Thoracic aorta (tissue), 2 donors: Measurements from ENCODE around the gene ARID3A. TPM values are rescaled to one million over a fixed set of nuclear protein-coding genes. Genes with fewer than 3 reads are reported as not detected.
A peak's percentile ranks its signal among the peaks of the same experiment; 100 is the strongest.

Experiments used
- ATAC-seq: fragments of 150-250 bp; one replicate; pipeline ENCODE4 v1.8.0; 2017; ENCODE audit warnings: low read depth; ENCODE audit not compliant: insufficient number of reproducible peaks, low FRiP score
- DNase-seq: peaks from one replicate; pipeline ENCODE4 v3.0.0-alpha.2; 2020; ENCODE audit warnings: low spot score
- H3K27ac ChIP-seq, 2 donors: fragments of 200-600 bp; sonication (generic); 1 replicate in 1 of 2; 2 replicates in 1 of 2; pipeline ENCODE4 v1.5.1; 2016; ENCODE audit warnings: mild to moderate bottlenecking in 2 of 2, moderate library complexity in 2 of 2
- H3K27me3 ChIP-seq: fragments of 200-600 bp; sonication (generic); replicated peaks from 2 replicates; pipeline ENCODE4 v1.6.0; 2016; ENCODE audit warnings: mild to moderate bottlenecking; ENCODE audit not compliant: insufficient read depth
- H3K36me3 ChIP-seq: fragments of 200-600 bp; sonication (generic); one replicate; pipeline ENCODE4 v1.5.1; 2016
- H3K4me1 ChIP-seq, 2 donors: fragments of 200-600 bp; sonication (generic); 1 replicate in 1 of 2; 2 replicates in 1 of 2; pipeline versions ENCODE4 v1.5.1 to v1.6.0; 2016; ENCODE audit warnings: low read depth in 2 of 2, mild to moderate bottlenecking in 1 of 2; ENCODE audit not compliant: control insufficient read depth in 1 of 2
- H3K4me3 ChIP-seq: fragments of 200-600 bp; sonication (generic); 2 replicates; pipeline ENCODE4 v1.5.1; 2016; ENCODE audit warnings: mild to moderate bottlenecking
- H3K9me3 ChIP-seq: fragments of 200-600 bp; sonication (generic); 2 replicates; pipeline ENCODE4 v1.5.1; 2016
- CTCF ChIP-seq: fragments of 200-600 bp; sonication (generic); IDR thresholded peaks from one replicate; pipeline ENCODE4 v1.5.1; 2019; ENCODE audit warnings: antibody characterized with exemption
- total RNA-seq, 2 donors: library from RNA; depleted of rRNA; stranded (reverse); fragments of >200 nt; gene quantifications; one replicate each; pipeline versions ENCODE4 v1.1.0 to v1.2.3, GENCODE V29; 2016

The ARID3A gene
- total RNA-seq, 2 donors from 2014 or later: 3.3 to 11.2 TPM

- ATAC-seq: peak; percentile 51
- no peaks in the 10 kb centered on the region for H3K9me3 ChIP-seq
- peak overlapping the region; percentile 47 to 71 for H3K27ac ChIP-seq
- TF ChIP-seq CTCF: no peak
- no peaks in the 10 kb centered on the region for H3K27me3 ChIP-seq
- no peak for DNase-seq
- no peaks in the 10 kb centered on the region for H3K36me3 ChIP-seq
- peaks cover 11 to 13% of the 10 kb centered on the region in 2 donors for H3K4me1 ChIP-seq
- H3K4me3 ChIP-seq: peak overlapping the region; percentile 96
Observed at GRCh38 chr19:912181-913079, 13.4 kb upstream of the ARID3A start.

- TF ChIP-seq CTCF: no peak
Observed at GRCh38 chr19:913080-913748, 12.6 kb upstream of the ARID3A start, which contains the start of gene R3HDM4. Gene R3HDM4 (minus strand): TSS chr19:913219. CDS start chr19:913157, 62 bp downstream.

GRCh38 chr19:916645-917322, 9.1 kb upstream of the ARID3A start:
- ATAC-seq (no peak), DNase-seq (no peak)
- Histone ChIP-seq H3K36me3 (no peaks in the 10 kb centered on the region), H3K4me3 (peak overlapping the region; percentile 64), H3K4me1 (peaks cover 19 to 48% of the 10 kb centered on the region in 2 donors), H3K9me3 (no peaks in the 10 kb centered on the region), H3K27ac (no peak overlapping the region), H3K27me3 (peaks cover 9% of the 10 kb centered on the region)
- TF ChIP-seq CTCF: no peak

More at GRCh38 chr19:913080-913748, 12.6 kb upstream of the ARID3A start, which contains the start of gene R3HDM4:
- DNase-seq (no peak), ATAC-seq (peak; percentile 62)
- Histone ChIP-seq H3K36me3 (no peaks in the 10 kb centered on the region), H3K27me3 (no peaks in the 10 kb centered on the region), H3K4me3 (peak within 1 kb of the TSS; percentile 96), H3K4me1 (peaks cover 18 to 21% of the 10 kb centered on the region in 2 donors), H3K27ac (peak within 1 kb of the TSS; percentile 71 to 86), H3K9me3 (no peaks in the 10 kb centered on the region)

- H3K36me3 ChIP-seq: no peaks in the 10 kb centered on the region
- TF ChIP-seq CTCF: no peak
- no peak for DNase-seq
- H3K4me3 ChIP-seq: peak within 1 kb of the TSS; percentile 64
- H3K4me1 ChIP-seq: peaks cover 19 to 48% of the 10 kb centered on the region in 2 donors
- no peaks in the 10 kb centered on the region for H3K9me3 ChIP-seq
- H3K27me3 ChIP-seq: peaks cover 9% of the 10 kb centered on the region
- H3K27ac ChIP-seq: no peak within 1 kb of the TSS
- no peak for ATAC-seq
Observed at GRCh38 chr19:917323-918151, 8.3 kb upstream of the ARID3A start, which contains the start of gene KISS1R. Gene KISS1R (plus strand): TSS chr19:917333. CDS start chr19:917503, 170 bp downstream.
